ENCODE measurements around the gene ZDHHC14.
"Not testable (repeated sequence)": the region's sequence is repeated elsewhere in the genome, so short reads cannot be mapped to it uniquely, and the experiment has no call there.

The ZDHHC14 gene

DNA sequence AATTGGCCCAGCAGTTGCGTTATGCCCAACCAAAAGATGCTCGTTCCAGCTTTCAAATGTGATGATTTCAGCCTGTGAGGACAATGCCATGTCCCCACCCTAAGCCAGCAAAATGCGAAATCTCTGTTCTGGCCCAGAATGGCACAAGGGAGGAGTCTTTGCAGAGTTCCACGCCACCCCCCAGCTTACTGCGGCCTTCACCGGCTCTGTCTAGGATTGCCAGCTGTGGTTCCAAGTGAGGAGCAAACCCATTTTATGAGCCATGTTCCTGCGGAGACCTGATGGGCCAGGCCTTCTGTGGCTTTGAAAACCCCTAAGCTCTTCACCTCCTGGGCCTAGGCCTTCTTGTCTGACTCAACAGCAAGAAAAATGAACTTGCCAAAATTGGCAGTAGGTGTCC is 295.3 kb downstream of the ZDHHC14 start:
- DNase-seq = no peak

DNA sequence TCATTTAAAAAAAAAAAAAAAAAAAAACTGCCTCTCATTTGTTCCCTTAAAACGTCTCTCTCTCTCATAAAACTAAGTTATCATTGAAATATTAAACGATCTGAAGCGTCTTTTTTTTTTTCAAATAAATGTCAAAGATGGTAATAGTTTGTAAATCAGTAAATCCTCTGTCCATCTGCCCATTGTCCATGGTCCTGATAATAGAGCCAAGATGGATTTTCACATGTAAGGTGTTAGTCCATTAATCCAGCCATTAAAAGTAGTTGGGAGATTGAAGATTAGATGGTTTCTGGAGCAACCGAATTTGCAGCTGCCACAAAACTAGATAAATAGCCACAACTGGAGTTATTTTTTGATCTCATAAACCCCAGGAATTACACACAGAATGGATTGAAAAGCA is 296.2 kb downstream of the ZDHHC14 start:
- no peak for DNase-seq

DNA sequence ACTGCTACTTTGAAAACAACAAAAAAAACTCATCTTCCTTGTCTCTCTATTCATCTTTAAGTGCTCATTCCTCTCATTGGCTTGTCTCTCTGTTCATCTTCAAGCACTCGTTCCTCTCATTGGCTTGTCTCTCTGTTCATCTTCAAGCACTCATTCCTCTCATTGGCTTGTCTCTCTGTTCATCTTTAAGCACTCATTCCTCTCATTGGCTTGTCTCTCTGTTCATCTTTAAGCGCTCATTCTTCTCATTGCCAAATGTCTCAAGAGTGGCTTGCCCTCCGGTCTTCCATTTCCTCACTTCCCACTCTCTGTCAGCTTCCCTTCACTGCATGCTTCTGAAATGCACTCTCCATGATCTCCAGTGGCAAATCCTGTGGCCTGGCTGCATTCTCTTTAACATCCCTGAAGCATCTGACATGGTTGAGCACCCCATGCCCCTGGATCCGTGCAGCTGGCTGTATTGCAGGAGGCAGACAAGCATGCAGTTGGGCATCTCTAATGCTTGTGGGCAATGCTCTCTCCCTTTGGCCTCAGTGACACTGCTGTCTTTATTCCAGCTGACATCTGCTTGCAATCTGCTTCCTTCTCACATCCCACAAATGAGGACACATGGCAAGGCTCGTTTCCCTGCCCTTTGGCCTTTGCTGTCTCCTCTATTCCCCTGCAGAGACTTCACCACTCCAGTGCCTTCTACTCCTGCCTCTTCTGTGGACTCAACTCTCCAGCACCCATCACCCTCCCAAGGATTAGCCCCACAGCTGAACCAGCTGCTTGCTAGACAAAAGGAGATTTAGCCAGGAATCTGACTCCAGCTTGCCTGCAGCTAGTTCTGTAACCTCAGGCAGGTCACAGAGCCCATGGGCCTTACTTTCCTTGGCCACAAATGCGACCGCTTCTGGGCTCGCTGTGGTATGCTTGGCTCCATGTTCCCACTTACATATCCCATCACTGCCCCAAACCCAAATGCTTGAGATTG is 298.9 kb downstream of the ZDHHC14 start:
- no peak for DNase-seq

DNA sequence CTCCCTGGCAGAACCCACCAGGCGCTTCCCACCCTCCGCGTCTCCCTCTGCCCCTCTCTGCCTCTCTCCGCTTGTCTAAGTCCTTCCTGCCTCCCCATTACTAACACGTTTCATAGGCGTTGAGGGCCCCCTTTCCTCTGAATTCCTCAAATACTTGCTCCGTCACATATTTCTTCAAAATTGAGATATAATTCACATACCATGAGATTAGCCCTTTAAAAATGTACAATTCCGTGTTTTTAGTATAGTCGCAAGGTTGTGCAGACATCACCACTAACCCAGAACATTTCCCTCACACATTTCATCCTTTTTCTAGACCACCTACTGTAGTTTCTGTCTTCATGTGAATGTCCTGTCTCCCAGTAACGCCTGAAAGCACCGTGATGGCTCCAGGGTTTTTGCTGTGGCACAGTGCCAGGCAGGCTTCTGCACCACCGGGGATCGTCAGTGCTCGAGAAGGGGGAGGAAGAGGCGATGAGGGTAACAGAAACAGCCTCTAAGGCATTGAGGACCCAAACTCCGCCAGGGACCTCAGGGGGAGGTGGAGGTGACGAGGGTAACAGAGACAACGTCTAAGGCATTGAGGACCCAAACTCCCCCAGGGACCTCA is 300.2 kb downstream of the ZDHHC14 start:
- no peak for DNase-seq

DNA sequence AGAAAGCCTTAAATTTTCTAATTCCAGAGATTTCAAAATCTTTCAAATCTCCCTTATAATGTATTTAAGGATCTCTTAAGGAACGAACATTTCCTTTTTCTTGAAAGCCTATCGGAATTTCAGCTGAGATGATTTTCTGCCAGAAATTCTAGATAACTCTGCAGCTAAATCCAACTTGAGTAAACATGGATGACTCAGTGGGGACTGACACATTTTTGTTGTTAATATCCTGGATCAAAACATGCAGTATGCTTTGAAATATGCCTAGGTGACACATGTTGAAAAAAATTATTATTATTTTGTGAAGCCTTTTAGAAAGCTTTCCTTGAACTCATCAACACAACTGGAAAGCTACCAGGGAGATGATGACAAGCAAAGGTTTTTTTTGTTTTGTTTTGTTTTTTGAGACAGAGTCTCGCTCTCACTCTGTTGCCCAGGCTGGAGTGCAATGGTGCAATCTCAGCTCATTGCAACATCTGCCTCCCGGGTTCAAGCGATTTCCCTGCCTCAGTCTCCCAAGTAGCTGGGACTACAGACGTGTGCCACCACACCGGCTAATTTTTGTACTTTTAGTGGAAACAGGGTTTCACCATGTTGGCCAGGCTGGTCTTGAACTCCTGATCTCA is 302.0 kb downstream of the ZDHHC14 start:
- no peak for DNase-seq

DNA sequence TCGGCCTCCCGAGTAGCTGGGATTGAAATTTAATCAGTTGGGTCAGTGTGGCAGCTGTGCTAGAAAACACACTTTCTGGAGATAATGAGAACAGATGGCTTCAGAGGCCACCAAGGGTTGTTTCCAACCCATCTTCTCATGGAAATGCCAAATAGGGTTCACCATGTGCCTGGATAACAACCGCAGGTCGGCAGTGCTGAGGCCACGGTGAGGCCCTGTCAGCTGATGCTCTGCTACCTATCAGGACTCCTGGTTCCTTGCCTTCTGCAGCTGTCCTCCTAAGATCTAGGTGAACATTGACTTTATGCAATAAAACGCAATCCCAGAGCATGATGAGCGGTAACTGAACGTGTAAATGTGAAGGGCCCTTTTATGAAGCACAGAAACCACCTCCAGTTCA is 302.7 kb downstream of the ZDHHC14 start:
- no peak for DNase-seq

DNA sequence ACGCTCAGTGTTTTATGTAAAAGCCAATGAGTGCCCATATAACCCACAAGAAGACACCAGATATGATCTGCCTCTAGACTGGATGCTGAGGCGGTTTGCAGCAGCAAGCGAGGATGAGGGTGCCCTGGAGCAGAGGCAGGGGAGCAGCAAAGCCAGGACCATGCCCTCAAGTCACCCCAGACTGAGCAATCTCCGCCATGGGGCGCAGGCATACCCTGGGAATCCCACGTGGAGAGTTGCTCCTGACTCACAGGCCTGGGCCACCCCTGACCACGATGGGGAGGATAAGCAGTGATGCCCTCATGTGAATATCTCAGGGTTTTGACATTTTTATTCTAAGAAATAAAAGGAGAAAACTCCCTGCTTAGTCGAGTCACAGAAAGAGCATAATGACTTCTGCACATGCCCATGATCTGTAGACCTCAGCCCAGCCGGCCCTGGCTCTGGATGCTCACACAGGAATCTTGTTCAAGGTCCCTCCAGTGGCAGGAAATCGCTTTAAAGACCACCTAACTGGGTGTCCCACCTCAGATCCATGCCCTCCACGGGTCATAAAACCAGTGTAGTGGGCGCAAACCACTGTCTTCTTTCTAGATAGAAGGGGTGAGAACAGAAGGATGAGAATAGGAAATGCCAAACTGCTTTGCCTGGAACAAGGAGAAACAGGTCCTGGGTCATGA is 303.8 kb downstream of the ZDHHC14 start:
- no peak for DNase-seq

DNA sequence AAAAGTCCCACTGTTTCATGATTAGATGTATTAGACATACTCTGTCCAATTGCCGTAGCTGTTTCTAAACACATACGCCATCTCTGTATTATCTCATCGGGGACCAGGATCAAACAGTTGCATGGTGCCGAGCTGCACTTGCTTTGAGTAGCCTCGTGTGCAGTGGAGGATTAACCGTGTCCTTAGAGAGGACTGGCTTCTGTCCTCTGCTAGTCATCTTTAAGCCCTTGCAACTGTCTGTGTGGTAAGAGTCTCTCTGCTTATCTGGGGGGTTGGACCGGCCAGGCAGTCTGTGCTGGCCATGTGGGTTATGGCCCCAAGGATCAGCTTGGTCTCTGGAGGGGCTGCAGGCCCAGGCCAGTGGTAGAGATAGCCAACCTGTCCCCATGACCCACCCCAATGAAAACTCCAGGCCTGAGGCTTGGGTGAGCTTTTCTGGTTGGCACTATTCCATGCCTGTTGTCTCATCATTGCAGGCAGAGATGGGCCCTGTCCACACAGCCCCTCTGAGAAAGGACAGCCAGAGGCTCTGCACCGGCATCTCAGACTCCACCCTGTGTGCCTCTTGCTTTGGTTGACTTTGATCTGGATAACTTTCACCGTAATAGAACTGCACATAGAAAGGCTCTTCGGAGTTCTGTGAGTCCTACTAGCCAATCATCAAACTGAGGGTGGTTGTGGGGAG is 304.7 kb downstream of the ZDHHC14 start:
- no peak for DNase-seq

DNA sequence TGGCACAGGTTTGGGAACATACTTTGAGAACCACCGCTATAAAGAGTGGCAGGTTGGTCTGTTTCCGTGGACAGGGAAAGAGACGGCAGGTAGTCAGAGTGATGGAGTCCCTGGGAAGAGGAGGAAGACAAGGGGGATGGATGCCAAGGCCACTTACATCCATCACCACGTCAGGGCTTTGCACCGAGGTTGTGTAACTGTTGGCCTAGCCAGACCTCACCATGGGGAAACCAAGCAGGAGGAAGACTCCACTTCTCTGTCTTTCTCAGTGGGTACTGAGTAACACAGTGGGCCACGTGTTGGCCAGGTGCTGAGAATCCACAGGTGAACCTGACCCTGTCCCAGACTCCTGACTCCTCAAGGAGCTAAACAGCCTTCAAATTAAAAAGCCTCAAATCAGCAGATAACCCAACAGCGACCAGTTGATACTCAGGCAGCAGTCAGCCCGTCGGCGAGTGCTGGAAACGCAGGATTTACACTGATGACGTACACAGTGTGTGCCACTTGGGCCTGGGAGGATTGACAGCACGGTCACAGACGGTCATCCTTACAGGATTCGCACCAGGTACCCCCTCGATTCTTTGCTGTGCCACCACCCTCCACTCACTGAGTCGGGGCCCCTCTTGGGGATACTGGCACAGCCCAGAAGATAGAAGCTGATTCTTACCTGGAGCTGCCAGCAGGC is 307.4 kb downstream of the ZDHHC14 start:
- DNase-seq = no peak

DNA sequence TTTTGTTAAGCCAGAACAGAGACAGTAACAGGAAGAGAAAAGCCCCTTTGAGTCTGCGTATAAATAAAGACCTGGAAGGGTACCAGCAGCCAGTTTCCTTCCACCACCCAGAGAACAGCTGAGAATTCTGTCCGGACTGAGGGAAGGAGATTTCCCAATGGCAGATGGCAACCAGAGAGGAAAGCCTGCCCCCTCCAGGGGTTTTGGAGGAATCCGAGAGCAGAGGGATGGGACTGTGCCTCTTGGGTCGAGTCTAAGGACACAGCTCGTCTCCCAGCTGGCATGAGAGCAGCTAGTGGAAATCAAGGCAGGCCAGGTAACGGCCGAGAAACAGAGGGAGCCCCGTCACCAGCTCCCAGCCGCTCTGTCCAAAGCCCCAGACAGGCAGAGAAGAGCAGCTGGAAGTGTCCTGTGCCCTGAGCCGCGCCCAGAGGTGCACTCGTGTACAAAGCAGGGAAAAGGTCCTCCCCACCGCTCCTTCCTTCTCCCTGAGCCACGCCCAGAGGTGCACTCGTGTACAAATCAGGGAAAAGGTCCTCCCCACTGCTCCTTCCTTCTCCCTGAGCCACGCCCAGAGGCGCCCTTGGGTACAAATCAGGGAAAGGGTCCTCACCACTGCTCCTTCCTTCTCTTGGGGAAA is 308.1 kb downstream of the ZDHHC14 start:
- DNase-seq = no peak

DNA sequence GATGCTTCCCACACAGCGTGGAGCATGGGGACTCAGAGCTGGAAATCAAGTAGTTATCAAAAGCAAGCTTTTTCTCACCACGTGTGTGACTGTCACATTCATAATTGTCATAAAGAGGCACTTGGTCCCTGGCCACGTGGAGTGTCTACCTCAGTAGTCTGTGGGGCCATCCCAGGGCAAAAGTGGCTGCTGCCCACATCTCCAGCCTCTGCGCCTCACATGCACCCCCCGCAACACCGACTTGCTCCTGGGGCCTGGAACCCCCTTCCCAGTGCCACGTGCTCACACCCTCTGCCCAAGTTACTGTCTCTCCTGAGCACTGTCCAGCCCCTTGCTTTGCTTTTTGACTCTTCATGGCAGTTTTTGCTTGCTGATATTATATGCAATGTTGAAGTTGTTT is 308.9 kb downstream of the ZDHHC14 start:
- DNase-seq = no peak

DNA sequence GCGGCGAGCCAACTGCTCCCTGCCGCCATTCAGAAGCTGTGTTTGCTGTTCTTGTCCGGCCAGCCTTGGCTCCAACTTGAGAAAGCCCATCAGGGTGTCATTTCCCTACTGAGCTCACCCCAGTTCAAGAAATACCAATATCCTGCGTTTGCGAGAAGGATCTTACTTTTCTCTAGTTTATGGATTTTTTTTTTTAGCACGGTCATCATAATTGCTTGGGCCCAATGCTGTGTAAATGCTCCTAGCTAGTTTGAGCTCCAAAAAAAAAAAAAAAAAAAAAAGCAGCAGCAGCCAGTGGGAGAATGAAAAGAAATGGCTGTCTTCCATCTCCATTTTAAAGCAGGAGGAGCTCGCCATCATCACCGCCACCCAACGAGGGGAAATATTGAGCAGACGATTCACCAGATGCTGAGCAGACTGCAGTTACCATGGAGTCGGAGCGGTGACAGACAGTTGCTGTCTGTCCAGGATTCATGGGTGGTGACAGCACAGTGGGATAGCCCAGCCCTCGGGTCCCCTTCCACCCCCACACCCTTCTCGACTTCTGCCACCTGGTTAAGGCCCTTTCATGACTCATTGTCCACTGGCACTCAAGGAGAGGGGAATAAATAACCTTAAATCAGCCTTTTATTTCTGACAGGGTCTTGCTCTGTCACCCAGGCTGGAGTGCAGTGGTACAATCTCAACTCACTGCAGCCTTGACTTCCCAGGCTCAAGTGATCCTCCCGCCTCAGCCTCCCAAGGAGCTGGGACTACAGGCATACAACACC is 309.6 kb downstream of the ZDHHC14 start:
- DNase-seq = no peak

DNA sequence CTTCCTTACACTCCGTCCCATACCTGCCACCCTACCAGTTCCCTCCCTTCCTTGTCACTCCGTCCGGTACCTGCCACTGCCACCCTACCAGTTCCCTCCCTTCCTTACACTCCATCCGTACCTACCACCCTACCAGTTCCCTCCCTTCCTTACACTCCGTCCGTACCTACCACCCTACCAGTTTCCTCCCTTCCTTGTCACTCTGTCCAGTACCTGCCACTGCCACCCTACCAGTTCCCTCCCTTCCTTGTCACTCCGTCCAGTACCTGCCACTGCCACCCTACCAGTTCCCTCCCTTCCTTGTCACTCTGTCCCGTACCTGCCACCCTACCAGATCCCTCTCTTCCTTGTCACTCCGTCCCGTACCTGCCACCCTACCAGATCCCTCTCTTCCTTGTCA is 310.6 kb downstream of the ZDHHC14 start:
- DNase-seq = not testable (repeated sequence)

DNA sequence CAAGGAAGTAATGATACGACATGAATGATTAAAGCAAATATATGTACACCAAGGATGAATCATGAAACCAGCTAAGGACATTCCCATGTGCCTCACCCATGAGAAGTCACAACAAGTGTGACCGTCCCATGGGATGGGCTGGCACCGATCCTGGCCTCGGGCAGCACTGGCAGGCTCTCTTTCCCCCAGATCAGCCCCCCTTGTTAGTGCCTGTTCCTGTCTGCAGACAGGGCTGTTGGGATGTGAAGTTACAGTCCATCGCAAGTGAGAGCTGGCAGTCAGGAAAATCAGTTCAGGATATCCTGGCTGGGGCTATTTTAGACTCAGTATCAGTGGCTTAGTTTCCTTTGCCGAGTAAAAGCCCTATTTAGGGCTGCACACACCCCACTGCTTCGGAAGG is 312.9 kb downstream of the ZDHHC14 start:
- DNase-seq = no peak

DNA sequence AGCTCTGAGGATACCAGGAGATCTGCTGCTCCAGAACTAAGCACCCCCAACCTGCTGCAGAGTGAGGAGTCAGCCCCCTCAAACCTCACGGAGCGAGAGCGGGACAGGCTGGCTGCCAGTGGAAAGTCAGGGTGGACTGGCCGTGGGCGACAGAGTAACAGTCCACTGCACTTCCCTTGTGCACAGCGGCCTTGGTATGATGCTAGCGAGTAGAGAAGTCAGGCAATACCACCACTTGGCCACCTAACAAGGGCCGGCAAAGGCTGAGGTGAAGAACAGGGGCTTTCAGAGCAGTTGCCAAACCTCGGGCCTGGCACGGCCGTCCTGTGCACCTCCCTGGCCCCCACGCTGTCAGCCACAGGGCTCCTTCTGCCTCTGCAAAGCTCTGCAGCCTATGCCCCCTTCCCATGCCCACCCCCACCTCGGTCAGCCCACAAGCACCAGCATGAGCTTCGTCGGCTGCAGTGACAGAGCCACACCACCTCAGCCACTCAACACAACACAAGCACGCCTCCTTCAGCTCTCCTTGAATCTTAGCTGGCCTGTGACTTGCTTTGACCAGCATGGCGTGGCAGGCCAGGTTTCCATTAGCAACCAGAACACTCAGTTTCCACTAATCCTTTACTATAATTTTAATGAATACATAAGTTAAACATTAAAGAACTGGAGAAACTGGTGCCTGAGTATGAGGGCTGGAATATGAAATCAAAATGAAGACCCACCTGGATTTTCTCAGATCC is 314.5 kb downstream of the ZDHHC14 start:
- no peak for DNase-seq

DNA sequence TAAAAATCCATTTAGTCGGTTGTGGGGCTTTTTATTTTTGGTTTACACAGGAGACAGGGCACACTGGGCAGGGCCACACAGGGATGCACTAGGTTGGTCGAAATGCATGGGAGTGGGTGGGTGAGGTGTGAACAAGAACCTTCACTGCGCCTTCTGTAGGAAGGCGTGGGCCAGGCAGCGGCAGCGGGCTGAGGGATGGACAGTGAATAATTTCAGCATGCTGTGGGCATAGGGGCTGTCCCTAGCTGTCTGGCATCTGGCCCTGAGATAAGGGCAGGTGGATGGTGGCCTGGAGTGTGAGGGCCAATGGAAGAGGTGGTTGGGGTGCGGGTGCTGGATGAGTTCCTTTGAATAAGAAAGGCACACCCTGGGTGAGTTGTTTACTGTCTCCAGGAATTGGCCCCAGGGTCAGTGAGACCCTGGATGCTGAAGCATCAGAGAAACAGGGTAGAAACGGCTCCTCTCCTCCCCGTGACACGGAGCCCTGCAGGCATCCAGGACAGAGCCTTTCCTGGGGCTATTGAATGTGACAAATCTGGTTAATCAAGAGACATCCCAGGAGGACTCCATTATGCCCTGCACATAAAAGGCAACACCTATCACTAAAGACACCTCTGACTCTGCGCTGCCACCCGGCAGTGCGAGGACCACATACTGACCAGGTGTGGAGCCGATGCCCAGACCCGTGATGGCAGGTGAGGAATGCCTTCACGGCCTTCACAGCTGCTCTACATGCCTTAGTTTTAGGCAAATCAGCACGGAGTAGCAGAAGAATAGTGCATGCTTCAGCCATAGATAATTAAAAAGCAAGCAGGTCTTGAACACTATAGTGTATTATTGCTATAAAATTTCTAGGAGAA is 319.0 kb downstream of the ZDHHC14 start:
- DNase-seq = no peak

DNA sequence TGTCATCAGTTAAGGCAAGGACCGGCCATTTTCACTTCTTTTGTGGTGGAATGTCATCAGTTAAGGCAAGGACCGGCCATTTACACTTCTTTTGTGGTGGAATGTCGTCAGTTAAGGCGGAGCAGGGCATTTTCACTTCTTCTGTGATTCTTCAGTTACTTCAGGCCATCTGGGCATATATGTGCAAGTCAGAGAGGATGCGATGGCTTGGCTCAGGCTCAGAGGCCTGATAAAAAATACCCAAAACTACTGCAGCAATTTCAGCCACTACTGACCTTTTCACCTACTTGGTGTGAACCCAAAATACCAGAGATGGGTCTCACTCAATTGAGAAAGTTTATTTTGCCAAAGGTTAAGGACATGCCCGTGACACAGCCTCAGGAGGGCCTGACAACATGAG is 325.4 kb downstream of the ZDHHC14 start:
- not testable (repeated sequence) for DNase-seq

DNA sequence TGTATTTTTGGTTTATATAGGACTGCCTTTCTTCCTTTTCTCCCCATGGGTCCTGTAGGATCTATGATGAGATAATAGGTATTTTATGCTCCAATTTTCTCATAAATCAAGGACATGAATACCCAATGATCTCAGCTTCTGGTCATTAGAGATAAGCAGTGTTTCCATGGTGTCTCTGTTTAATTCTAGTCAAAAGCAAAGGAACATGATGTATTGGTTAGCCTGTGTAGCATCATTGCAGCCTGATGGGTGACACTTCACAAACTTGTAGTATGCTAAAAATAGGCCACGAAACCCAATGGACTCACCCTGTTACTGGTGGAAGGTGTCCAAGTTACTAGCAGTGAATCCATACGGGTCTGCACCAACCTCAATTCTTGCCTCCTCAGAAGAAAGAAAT is 325.9 kb downstream of the ZDHHC14 start:
- no peak for DNase-seq

DNA sequence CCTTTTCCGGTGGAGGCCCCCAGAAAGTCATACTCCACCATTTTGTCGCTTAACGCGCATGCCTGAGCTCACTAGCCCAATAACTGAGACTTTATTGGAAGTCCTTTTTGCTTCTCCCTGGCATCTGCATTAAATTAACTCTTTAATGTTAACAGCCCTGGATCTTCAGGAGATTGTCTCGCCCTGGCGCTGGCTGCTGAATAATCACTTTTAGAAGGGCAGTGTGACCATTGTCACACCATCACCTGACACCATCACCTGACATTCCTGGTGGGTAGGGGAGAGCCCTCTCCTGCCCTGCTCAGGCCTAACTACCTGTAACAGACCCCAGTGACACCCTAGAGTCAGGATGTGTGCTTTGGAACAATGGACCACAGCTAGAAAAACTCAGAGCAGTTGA is 326.6 kb downstream of the ZDHHC14 start:
- no peak for DNase-seq
